ENCODE measurements around the gene RXRA. TPM values are rescaled to one million over a fixed set of nuclear protein-coding genes. Genes with fewer than 3 reads are reported as not detected.

The RXRA gene
- total RNA-seq, 4 donors from 2014 or later: 41.8 to 83.1 (median 50.4) TPM

DNA sequence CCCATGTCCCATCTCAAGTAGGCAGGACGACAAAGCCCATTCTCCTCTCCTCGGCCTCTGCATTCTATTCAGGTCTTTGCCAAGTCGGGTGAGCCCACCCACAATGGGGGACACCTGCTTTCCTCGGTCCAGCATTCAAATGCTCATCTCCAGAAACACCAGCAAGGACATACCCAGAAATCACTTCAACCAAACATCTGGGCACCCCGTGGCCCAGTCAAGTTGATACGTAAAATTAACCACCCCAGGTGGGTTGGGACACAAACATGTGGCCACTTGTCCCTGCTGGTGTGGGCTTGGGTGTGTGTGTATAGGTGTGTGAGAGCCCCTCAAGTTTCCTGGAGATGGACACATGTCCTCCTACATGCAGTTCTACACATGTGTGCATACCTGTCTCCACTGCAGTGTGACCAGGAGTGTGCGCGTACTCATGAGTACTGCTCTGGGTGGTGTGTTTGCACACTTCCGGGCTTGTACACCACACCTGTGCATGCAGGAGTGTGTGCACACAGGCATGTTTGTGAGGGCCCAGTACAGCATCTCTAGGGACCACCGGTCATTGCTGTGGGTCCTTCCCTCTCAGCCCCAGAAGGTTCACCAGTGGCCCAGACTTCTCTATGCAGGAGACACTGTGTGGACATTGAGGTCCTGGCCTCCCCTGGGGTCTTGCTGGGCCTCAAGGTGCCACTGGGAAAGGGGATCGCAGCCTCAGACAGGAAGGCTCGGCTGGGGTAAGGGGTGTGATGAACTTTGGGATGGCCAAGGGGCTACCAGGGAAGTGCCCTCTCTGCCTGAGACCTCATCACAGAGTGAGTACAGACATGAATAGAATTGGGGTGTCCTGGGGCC, 35.4 kb upstream of the RXRA start:
- no peak overlapping the region for H3K27ac ChIP-seq
- peaks cover 0 to 50% (median 0%) of the 10 kb centered on the region in 4 donors for H3K27me3 ChIP-seq
- H3K36me3 ChIP-seq: no peaks in the 10 kb centered on the region
- intact Hi-C loops (cut with DNase I): no loop called here
- DNase-seq: no peak
- TF ChIP-seq, protein P1, sequence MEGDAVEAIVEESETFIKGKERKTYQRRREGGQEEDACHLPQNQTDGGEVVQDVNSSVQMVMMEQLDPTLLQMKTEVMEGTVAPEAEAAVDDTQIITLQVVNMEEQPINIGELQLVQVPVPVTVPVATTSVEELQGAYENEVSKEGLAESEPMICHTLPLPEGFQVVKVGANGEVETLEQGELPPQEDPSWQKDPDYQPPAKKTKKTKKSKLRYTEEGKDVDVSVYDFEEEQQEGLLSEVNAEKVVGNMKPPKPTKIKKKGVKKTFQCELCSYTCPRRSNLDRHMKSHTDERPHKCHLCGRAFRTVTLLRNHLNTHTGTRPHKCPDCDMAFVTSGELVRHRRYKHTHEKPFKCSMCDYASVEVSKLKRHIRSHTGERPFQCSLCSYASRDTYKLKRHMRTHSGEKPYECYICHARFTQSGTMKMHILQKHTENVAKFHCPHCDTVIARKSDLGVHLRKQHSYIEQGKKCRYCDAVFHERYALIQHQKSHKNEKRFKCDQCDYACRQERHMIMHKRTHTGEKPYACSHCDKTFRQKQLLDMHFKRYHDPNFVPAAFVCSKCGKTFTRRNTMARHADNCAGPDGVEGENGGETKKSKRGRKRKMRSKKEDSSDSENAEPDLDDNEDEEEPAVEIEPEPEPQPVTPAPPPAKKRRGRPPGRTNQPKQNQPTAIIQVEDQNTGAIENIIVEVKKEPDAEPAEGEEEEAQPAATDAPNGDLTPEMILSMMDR (IDR thresholded peaks at IDR 0.05): no peak
- TF ChIP-seq POLR2A (IDR thresholded peaks at IDR 0.05): no peak
- WGBS, 2 donors: 60 to 93% methylated on average over 2 to 9 of the region's 12 CpGs
- H3K4me3 ChIP-seq: no peak overlapping the region
- H3K9me3 ChIP-seq: no peaks in the 10 kb centered on the region
- peaks cover 8 to 42% (median 15%) of the 10 kb centered on the region in 3 donors for H3K4me1 ChIP-seq

DNA sequence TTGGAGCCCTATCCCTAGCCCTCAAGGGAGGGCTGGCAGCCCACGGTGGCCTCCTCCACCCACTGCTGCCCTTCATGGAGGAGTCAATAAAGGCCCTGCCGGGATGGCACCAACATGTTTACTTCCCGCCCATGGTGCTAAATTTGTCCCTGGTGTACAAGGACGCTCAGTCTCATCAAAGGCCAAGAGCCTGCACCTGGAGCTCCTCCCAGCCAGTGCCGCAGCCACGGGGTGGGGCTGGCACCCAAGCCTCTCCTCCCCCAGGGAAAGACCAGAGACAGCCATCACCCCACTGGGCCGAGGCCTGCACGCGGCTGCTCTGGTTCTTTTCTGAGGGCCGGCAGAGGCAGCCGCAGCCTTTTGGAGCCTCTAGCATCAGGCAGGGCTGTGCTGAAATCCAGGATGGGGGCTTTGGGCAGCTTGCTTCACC, 34.8 kb upstream of the RXRA start:
- Histone ChIP-seq H3K27me3 (peaks cover 0 to 57% (median 0%) of the 10 kb centered on the region in 4 donors), H3K27ac (no peak overlapping the region), H3K4me1 (peaks cover 8 to 38% (median 15%) of the 10 kb centered on the region in 3 donors), H3K36me3 (no peaks in the 10 kb centered on the region), H3K9me3 (no peaks in the 10 kb centered on the region), H3K4me3 (no peak overlapping the region)
- TF ChIP-seq POLR2A (IDR thresholded peaks at IDR 0.05): no peak
- TF ChIP-seq, protein P1 (IDR thresholded peaks at IDR 0.05): no peak
- 60 to 75% methylated on average over 1 to 5 of the region's 11 CpGs for WGBS, 2 donors
- intact Hi-C loops (cut with DNase I): no loop called here
- DNase-seq: no peak

DNA sequence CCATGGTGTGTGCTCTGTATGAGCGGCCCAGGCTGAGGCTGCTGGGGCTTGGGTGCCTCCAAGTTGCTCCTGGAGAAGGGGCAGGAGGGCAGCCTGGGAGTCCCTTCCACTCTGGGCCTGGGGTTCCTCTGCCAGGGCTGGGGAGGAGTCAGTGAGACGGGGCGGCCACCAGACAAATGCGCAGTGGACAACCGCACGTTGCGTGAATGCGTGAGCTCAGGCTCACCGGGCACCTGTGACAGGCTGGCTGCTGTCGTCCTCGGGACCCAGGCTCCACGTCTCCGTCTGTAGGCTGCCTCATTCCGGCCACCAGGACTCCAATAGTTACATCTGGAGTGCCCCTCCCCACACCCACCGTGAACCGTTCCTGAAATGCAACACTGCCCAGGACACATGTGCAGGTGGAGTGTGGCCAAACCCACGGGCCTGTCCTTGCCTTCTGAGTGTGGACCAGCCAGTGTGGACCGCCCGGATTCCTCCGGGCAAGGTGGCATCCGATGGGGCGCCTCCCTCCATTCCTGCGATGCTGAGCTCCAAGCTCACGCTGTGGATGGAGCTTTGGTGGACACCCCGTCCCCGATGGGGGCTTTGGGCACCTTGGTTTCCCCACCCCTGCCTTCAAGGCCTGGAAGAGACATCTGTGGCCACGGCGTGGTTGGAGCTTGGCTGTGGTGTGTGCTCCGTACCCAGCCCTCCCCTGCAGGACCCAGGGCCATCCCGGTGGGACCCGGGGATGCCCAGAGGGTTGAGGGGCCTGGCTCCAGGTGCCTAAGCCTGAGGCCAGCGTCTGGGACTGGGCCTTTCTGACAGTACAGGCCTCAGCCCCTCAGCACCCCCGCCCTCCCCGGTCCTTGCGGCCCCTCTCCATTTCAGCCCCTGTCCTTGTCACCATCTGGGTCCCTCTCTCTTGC, 34.0 kb upstream of the RXRA start:
- TF ChIP-seq, protein P1 (IDR thresholded peaks at IDR 0.05): no peak
- TF ChIP-seq POLR2A (IDR thresholded peaks at IDR 0.05): no peak
- Histone ChIP-seq H3K27ac (no peak overlapping the region), H3K4me1 (peaks cover 8 to 30% (median 15%) of the 10 kb centered on the region in 3 donors), H3K9me3 (no peaks in the 10 kb centered on the region), H3K27me3 (peaks cover 0 to 60% (median 0%) of the 10 kb centered on the region in 4 donors), H3K36me3 (no peaks in the 10 kb centered on the region), H3K4me3 (no peak overlapping the region)
- WGBS, 2 donors: 92 to 93% methylated on average over 12 to 14 of the region's 35 CpGs
- intact Hi-C loops (cut with DNase I): no loop called here
- DNase-seq: no peak

DNA sequence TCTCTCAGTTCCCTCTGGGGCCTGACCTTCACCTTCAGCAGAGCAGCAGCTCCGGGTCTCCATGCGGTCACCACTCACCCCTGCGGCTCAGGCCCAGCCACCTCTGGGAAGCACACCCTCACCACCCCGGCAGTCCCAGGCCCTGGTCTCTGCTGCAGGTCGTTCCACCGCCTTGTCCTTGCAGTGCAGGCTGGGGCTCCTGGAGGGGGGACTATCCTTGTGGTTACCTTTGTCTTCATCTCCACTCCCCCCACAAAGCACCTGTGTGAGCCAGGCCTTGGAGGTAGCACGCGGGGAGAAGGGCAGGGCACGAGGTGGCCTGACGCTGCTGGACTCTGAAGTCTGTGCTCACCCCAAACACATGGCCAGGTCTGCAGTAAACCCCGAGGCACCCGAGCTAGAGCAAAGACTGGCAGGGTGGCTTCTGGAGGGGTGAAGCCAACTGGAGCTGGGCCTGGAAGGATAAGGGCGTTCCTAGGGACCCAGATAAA, 33.2 kb upstream of the RXRA start:
- peak overlapping the region in 1 of 4 donors; percentile 60 for H3K4me3 ChIP-seq
- WGBS, 2 donors: 31 to 52% methylated on average over 4 to 7 of the region's 13 CpGs
- H3K27ac ChIP-seq: no peak overlapping the region
- H3K36me3 ChIP-seq: no peaks in the 10 kb centered on the region
- DNase-seq: no peak
- TF ChIP-seq, protein P1 (IDR thresholded peaks at IDR 0.05): no peak
- peaks cover 8 to 23% (median 15%) of the 10 kb centered on the region in 3 donors for H3K4me1 ChIP-seq
- intact Hi-C loops (cut with DNase I): no loop called here
- peaks cover 0 to 57% (median 0%) of the 10 kb centered on the region in 4 donors for H3K27me3 ChIP-seq
- H3K9me3 ChIP-seq: no peaks in the 10 kb centered on the region
